ENCODE results near the gene SAMSN1.

- TF ChIP-seq, protein P1, sequence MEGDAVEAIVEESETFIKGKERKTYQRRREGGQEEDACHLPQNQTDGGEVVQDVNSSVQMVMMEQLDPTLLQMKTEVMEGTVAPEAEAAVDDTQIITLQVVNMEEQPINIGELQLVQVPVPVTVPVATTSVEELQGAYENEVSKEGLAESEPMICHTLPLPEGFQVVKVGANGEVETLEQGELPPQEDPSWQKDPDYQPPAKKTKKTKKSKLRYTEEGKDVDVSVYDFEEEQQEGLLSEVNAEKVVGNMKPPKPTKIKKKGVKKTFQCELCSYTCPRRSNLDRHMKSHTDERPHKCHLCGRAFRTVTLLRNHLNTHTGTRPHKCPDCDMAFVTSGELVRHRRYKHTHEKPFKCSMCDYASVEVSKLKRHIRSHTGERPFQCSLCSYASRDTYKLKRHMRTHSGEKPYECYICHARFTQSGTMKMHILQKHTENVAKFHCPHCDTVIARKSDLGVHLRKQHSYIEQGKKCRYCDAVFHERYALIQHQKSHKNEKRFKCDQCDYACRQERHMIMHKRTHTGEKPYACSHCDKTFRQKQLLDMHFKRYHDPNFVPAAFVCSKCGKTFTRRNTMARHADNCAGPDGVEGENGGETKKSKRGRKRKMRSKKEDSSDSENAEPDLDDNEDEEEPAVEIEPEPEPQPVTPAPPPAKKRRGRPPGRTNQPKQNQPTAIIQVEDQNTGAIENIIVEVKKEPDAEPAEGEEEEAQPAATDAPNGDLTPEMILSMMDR (IDR thresholded peaks at IDR 0.05; ENCODE audit: poor library complexity), result no peak
- TF ChIP-seq EZH2 (IDR thresholded peaks at IDR 0.05; ENCODE audit: borderline replicate concordance), result no peak
Observed at GRCh38 chr21:14495075-14495474, 51.0 kb downstream of the SAMSN1 start.
